ENCODE measurements around the gene NFATC2IP.

NFATC2IP gene

DNA sequence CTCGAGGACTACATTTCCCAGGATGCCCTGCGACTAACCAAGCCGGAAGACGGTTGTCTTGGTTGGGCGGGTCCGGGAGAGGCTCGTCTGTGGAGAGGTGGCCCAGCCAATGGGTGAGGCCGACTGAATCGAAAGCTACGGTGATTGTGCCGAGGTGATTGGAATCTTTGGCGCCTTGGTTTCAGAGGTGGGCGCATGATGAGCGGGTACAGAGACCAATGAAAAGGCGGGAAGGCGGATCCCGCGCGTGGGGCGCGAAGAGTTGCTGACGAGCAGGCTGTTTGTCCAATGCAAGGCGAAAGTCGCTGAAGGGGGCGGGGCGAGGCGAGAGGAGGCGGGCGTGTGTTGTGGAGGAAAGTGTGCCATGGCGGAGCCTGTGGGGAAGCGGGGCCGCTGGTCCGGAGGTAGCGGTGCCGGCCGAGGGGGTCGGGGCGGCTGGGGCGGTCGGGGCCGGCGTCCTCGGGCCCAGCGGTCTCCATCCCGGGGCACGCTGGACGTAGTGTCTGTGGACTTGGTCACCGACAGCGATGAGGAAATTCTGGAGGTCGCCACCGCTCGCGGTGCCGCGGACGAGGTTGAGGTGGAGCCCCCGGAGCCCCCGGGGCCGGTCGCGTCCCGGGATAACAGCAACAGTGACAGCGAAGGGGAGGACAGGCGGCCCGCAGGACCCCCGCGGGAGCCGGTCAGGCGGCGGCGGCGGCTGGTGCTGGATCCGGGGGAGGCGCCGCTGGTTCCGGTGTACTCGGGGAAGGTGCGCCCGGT, at the start of gene NFATC2IP:
Gene NFATC2IP, plus strand, starts transcription at position 290 of the 762 bp plus-strand sequence. Its CDS starts 75 bp downstream, at position 365.
- DNase-seq (ENCODE audit: low read depth in 2 of 2): peak; percentile 99 to 100

GRCh38 chr16:28901862-28902261, 48.9 kb upstream of the NFATC2IP start:
- DNase-seq (ENCODE audit: low read depth in 2 of 2): no peak

DNA sequence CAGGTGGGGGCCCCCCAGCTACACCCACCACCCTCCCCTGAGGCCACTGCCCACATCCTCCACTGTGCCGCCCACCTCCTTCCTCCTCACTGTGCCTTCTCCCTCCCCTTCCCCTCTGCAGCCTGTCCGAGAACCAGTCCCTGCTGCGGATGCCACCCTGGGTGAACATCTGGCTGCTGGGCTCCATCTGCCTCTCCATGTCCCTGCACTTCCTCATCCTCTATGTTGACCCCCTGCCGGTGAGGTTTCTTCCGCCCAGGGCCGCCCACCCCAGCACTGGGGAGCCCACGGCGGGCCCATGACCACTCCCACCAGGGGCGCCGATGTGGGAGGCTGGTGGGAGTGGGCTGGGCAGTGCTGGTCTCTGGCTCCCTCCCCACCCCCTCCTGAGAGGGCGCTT, 47.8 kb upstream of the NFATC2IP start:
- DNase-seq (ENCODE audit: low read depth in 2 of 2): no peak

DNA sequence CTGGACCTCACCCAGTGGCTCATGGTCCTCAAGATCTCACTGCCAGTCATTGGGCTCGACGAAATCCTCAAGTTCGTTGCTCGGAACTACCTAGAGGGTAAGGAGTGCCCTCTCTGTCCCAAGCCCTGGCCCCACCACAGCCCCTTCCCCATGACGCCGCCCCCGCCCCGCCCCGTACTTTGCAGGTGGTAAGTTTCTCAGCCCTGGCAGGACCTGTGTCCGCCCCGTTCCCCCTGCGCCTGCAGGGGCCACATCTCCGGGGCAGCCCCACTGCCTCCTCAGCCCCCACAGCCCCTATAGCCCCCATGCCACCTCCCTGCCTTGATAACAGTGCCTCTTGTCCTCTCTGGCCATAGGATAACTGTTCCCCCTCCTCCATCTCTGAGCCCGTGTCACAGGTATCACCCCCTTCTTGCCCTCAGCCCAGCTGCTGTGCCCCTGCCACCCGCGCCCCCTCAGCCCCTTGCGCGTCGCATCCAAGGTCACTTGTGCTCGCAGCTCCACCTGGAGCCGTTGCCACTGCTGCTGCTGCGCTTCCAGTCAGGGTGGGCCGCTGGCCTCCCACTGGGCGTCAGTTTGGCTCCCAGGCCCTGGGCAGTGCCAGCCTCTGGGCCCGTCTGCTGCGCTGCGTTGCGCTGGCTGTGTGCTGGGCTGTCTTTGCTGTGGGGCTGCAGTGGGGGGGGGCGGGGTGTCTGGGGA, 47.2 kb upstream of the NFATC2IP start:
- no peak for DNase-seq (ENCODE audit: low read depth in 2 of 2)

DNA sequence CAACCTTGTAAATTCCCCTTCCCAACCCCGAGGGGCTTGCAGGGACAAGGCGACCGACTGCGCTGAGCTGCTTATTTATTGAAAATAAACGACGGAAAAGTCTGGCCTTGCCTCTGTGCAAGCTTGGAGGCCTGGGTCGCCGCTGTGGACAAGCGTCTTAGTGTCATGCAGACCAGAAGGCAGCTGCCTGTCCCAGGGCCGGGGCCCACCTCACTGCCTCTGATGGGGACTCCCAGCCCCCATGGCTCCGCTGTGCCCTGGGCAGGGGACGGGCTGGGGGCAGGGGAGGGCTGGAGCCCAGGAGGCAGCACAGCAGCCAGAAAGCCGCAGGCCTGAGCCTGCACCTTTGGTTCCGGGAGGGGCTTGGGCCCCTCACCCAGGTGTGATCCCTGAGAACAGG, 46.4 kb upstream of the NFATC2IP start:
- DNase-seq (ENCODE audit: low read depth in 2 of 2): no peak

- no peak for DNase-seq (ENCODE audit: low read depth in 2 of 2)
These were observed 45.9 kb upstream of the NFATC2IP start for GRCh38 chr16:28904828-28905227.

GRCh38 chr16:28905229-28905754, 45.4 kb upstream of the NFATC2IP start:
- DNase-seq (ENCODE audit: low read depth in 2 of 2): no peak

DNA sequence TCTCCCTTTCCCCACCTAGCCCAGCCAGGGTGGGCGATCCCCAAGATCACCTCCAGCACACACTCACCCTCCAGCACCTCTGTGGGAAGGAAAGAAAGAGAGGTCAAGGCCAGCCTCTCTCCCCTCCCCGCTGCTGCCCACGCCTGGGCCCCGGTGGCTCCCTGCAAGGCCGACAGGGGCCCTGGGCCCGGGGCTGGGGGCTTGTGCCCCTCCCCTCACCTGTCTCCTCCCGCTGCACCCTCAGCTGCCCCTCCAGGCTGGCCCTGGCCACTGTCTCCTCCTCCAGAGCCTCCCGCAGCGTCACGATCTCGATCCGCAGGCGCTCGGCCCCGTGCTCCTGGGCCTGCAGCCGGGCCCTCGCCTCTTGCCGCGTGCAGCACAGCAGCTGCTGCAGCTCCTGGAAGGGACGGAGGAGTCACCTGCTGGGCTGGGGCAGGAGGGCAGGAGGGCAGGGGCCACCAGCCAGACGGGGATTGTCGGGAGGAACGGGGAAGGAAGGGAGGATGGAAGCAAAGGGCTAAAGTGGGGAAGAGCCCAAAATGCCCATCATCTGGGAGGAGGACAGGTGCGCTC, 44.9 kb upstream of the NFATC2IP start:
- DNase-seq (ENCODE audit: low read depth in 2 of 2): no peak

DNA sequence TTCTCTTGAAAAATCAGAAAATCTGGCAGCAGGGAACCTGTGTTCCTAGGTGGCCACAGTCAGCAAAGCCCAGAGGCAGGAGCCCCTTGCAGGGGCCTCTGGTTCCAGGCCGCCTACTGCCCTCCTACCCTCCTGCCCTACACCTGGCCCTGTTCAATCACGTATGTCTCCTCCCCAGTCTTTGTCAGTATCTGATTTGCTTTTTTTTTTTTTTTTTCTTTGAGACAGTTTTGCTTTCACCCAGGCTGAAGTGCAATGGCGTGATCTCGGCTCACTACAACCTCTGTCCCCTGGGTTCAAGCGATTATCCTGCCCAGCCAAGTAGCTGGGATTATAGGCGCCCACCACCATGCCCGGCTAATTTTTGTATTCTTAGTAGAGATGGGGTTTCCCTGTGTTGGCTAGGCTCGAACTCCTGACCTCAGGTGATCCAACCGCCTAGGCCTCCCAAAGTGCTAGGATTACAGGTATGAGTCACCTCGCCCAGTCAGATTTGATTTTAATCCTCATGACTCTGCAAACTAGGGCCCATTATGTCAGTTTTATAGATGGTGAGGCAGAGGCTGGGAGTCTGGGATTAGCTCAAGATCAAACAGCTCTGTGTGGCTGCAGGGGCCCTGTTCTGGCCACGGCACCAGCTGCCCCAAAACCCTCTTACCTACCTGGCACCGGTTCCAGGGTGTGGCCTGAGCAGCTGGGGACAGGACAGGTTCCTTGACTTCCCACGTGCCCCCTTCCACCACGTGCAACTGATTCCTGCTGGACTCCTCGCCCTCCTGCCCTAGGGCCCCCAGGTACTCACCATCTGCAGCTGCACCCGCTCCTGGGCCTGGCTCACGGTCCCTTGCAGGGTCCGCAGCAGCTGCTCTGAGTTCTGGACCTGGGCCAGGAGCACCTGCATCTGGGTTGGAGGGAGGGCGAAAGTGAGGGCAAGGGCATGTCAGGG, 40.4 kb upstream of the NFATC2IP start:
- DNase-seq (ENCODE audit: low read depth in 2 of 2): no peak

GRCh38 chr16:28912558-28912957, 38.2 kb upstream of the NFATC2IP start:
- no peak for DNase-seq (ENCODE audit: low read depth in 2 of 2)

DNA sequence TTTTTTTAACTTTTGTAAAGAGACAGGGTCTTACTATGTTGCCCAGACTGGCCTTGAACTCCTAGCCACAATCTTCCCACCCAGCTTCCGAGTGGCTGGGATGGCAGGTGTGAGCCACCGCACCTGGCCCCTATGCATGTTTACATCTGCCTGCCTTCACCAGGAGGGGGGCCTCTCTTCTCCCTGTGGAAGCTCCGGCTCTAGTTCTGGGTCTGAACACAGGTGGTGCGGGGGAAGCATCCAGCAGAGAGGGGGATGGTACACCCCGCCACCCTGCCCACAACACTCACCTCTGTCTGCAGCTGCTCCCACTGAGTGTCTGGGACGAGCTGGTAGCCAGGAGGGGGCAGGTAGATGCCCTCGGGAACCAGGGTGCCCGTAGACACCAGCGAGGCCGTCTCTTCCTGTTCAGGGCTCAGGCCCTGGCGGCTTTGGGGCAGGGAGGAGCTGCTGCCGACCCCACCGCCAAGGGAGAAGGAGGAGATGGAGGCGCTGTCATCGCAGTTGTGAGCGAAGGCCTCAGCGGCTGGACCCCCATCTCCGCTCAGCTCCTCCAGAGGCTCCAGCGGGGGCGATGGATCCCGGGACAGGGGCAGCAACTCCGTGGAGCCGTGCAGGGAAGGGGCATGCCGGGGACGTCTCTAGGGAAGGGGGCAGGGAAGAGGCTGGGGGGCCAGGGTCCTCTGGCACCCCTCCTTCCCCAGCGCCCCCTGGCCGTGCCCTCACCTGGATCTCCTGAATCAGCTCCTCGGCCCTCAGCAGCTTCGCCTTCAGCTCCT, 36.6 kb upstream of the NFATC2IP start:
- no peak for DNase-seq (ENCODE audit: low read depth in 2 of 2)

DNA sequence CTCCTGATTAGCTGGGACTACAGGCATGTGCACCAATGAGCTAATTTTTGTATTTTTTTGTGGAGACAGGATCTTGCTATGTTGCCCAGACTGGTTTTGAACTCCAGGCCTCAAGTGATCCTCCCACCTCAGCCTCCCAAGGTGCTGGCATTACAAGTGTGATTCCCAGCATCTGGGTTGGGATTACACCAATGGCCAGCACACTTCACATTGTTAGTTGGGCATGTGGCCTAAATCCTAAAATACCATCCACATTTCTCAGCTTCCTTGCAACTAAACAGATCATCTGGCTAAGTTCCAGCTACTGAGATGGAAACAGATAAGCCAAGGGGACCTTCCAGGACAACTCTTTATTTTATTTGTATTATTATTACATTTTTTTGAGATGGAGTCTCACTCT, 35.6 kb upstream of the NFATC2IP start:
- DNase-seq (ENCODE audit: low read depth in 2 of 2): no peak

GRCh38 chr16:28917095-28917494, 33.6 kb upstream of the NFATC2IP start:
- DNase-seq (ENCODE audit: low read depth in 2 of 2): no peak

GRCh38 chr16:28918698-28919097, 32.0 kb upstream of the NFATC2IP start:
- no peak for DNase-seq (ENCODE audit: low read depth in 2 of 2)

DNA sequence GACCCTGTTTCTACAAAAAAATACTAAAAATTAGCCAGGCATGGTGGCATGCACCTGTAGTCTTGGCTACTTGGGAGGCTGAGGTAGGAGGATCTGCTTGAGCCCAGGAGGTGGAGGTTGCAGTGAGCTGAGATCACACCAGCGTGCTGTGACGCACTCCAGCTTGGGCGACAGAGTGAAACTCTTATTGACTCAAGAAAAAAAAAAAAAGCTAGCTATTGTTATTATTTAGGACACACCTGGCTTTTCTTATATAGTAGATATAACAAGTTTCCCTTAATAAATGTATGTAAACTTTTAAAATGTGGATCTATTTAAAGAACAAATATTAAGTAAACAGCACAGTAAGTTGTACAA, 27.5 kb upstream of the NFATC2IP start:
- DNase-seq (ENCODE audit: low read depth in 2 of 2): no peak

GRCh38 chr16:28923652-28924398, 26.9 kb upstream of the NFATC2IP start:
- no peak for DNase-seq (ENCODE audit: low read depth in 2 of 2)

- no peak for DNase-seq (ENCODE audit: low read depth in 2 of 2)
These were observed 26.4 kb upstream of the NFATC2IP start for GRCh38 chr16:28924399-28924761.

DNA sequence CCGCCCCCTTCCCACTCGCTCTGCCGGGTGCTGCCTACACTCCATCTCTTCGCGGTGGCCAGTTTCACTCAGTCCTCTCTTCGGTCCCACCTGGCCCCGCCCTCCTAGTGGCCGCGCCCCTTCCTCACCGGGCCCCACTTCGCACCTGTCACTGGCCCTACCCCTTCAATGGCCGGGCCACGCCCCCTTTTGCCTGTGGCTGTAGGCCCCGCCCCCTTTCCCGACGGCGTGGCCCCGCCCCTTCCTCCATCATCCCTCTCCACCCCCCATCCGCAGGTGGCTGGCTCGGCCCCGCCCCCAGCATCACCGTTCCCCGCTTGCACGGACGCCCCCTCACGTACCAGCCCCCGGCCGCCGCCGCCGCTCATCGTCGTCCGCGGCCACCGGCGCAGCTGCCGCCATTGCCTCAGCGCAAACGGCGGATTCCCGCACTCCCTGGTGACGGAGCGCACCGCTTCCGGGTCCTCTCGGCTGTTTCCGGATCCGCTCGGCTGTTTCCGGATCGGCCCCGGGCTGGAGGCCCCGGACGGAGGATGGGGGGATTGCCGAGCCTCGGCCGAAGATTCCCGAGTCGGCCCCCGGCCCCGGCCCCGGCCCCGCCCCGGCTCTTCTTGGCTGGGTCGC, 25.9 kb upstream of the NFATC2IP start, which contains the start of gene RABEP2:
Gene RABEP2, minus strand, starts transcription at position 477 of the 624 bp plus-strand sequence. Its CDS starts 75 bp downstream, at position 402.
- peak; percentile 92 to 97 for DNase-seq (ENCODE audit: low read depth in 2 of 2)

DNA sequence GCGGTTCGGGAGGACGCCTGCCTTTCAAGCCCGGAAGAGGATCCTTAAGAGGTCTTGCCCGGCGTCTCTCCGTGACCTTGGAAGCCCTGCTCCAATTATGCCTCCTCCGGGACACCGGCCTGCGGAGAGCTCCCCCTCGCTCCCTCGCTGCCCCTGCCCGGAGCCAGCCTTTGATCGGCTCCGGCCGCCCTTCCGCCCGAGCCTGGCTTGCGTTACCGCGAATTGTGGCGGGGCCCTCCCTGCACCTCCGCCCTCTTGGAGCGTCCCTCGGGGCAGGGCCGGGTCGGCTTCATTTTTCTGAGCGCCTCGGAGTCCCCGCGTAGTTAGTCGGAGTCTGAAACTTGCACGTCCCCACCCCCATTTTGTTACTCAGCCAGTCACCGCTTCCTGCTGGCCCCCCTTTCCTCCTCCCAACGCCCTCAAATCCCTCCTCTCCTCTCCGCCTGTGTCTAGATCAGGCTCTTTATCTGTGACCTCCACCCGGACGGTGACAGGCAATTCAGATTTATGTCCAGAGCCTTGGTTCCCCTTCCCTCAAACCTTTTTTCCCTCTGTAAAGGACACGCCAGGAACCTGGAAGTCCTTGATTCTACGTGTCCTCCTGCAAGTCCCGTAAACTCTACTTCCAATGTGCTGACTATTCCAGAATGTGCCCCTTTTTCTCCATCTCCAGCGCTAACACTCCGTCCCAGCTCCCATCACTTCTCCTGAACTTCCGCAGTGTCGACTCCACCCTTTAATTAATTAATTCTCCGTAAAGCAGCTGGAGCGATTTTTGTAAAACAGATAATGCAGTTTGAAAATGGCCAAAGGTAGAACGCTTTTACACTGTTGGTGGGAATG, 25.1 kb upstream of the NFATC2IP start:
- peak; percentile 76 to 77 for DNase-seq (ENCODE audit: low read depth in 2 of 2)

Data from stimulated activated CD4-positive, alpha-beta T cell treated with anti-CD3 and anti-CD28 coated beads, Interleukin-15, amount 100 ng/mL, for 48 hours (primary cell).